ENCODE data around the gene PLOD1. TPM values are rescaled to one million over a fixed set of nuclear protein-coding genes. Genes with fewer than 3 reads are reported as not detected.
"Not testable (repeated sequence)": the region's sequence is repeated elsewhere in the genome, so short reads cannot be mapped to it uniquely, and the experiment has no call there.

PLOD1 gene
- polyA plus RNA-seq, 3 donors: 102 to 103 (median 102) TPM

DNA sequence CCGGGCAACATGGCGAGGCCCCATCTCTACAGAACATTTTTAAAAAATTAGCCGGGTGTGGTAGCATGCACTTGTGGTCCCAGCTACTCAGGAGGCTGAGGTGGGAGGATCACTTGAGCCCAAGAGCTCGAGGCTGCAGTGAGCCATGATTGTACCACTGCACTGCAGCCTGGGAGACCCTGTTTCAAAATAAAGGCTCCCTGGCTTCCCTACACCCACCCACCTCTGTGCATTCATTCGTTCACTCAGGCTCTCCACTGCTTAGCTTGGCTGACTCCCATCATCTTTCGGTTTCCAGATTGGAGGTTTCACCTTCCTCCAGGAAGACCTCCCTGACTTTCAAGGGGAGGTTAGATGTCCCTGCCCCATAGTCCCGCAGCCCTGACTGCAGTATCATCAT lies 22.5 kb upstream of the PLOD1 start:
- DNase-seq (ENCODE audit: low read depth in 3 of 3, low spot score in 2 of 3): no peak

DNA sequence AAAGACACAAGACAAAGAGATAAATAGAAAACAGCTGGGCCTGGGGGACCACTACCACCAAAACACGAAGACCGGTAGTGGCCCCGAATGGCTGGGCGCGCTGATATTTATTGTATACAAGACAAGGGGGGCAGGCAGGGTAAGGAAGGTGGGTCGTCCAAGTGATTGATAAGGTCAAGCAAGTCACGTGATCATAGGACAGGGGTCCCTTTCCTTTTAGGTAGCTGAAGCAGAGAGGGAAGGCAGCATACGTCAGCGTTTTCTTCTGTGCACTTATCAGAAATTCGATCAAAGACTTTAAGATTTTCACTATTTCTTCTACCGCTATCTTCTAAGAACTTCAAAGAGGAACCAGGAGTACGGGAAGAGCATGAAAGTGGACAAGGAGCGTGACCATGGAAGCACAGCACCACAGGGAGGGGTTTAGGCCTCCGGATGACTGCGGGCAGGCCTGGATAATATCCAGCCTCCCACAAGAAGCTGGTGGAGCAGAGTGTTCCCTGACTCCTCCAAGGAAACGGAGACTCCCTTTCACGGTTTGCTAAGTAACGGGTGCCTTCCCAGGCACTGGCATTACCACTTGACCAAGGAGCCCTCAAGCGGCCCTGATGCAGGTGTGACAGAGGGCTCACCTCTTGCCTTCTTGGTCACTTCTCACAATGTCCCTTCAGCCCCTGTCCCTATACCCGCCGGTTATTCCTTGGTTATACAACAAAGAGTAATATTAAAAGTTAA lies 21.9 kb upstream of the PLOD1 start:
- DNase-seq (ENCODE audit: low read depth in 3 of 3, low spot score in 2 of 3): not testable (repeated sequence)

DNA sequence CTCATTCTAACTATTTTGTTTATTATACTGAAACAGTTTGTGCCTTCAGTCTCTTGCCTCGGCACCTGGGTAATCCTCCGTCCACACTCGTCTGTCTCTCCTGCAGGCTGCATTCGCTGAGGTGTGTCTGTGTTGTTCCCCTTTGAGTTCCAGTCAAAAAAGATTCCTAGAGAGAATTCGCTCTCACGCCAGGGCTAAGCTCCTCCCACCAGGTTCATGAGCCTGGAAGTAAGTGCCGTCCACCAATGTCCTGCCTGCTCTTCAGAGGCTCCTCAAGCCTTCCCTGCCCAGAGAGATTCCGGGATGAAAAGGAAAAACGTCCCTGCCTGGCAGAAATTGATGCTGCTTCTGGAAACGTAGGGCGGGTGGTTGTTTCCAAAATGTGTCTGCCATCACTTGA lies 21.2 kb upstream of the PLOD1 start:
- no peak for DNase-seq (ENCODE audit: low read depth in 3 of 3, low spot score in 2 of 3)

DNA sequence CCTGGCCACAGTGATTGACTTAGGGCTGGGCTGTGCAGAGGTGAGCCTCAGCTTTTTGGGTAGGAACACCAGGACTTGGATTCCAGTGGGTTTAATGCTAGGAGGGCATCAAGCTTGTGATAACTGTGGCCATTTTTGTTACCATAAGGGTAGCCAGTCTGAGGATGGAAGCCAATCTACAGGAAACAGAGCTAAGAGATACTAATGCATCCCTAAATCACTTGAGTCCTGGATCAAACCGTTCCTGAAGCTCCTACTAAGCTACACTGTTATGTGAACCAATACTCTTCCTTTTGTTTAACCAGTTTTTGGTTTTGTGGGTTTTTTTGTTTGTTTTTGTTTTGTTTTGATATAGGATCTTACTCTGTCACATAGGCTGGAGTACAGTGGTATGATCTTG lies 20.5 kb upstream of the PLOD1 start:
- no peak for DNase-seq (ENCODE audit: low read depth in 3 of 3, low spot score in 2 of 3)

DNA sequence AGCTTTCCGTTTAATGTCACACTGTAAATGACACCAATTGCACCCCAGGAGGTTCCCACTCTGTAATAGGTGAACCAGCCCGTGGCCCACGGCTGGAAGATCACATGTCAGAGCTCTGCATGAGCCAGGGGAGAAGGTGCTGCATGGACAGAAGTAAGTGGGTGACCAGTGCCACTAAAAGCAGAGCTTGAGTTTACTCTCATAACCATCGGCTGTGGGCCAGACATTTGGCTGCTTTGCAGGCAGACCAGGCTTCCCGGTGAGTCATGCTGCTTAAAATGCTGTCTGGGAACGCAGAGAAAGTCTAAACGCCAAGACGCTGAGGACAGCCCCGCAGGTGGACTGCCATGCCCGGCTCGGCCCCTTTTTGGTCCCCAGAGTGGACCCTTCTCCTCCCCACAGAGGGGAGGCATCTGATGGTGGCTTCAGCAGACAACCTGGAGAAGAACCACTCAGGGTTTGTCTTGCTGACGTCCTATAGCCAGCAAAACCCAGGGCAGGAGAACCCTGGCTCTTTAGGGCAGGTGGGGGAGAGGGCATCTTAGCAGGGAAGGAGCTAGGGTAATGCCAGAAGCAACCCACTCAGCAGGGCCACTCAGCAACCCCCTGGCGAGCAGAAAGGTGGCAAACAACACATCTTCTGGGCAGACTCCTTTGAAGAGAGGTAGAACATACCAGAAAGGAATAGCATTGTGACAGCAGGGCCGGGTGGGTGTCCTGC lies 15.6 kb upstream of the PLOD1 start:
- DNase-seq (ENCODE audit: low read depth in 3 of 3, low spot score in 2 of 3): no peak

DNA sequence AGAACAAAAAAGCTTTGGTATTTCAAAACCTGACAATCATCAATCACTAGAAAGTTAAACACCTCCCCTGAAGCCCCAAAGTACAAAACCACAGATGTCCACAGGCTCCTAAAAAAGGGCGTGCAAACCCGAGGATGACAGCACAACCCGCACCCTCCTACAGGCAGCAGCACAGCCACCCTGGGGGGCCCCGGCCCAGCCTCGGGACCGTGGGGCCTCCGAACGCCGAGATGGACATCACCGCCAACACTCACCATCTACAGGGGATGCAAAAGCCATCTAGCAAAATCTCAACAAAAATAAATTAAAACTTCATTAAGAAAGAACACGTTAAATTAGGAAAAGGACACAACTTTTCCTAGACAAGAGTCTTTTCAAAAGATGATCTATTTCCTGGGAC lies 14.9 kb upstream of the PLOD1 start:
- no peak for DNase-seq (ENCODE audit: low read depth in 3 of 3, low spot score in 2 of 3)

DNA sequence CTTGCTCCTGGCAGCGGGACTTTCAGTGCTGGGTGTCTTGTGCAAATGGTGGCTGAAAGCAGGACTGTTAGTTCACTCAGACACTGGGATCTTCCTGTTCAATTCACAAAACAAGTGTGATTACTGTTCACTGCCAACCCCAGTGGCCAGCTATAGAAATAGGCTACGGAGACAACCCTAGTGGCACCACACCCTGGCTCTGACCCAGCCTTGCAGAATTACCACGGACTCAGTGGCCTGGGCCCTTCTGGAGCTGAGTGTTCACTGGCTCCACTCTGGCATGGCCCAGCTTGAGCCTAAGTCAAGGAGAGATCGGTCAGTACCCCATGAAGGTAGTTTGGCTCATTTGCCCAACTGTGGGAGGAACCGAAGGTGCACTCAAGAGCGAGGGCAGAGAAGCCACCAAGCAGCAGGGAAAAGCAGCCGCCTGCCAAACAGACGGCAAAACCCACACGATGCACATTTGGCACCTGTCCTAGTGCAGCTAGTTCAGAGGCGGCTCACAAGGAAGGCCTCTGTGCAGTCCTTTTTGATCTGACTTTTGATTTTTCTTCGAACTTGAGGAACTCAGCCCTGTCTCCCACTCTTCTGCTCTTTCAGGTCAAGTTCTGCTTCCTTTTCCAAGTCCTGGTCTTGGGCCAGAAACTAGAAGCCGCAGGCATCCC lies 14.1 kb upstream of the PLOD1 start:
- no peak for DNase-seq (ENCODE audit: low read depth in 3 of 3, low spot score in 2 of 3)

DNA sequence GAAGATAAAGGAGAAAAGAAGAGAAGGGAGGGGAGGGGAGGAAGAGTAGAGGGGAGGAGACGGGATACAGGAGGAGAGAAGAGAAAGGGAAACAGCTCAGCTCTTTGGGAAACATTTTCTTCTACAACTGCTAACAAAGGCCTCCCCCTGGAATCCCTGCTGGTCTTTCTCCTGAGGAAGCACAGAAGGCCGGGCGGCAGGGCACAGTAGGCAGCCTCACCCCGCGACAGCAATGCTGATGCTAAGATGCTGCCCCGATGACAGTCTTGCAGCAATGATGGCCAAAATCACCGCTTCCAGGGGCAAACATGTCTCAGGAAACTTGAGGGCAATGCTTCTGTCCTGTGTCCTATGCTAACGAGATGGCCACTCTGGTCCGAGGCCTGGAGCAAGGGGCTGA lies 13.5 kb upstream of the PLOD1 start:
- no peak for DNase-seq (ENCODE audit: low read depth in 3 of 3, low spot score in 2 of 3)

DNA sequence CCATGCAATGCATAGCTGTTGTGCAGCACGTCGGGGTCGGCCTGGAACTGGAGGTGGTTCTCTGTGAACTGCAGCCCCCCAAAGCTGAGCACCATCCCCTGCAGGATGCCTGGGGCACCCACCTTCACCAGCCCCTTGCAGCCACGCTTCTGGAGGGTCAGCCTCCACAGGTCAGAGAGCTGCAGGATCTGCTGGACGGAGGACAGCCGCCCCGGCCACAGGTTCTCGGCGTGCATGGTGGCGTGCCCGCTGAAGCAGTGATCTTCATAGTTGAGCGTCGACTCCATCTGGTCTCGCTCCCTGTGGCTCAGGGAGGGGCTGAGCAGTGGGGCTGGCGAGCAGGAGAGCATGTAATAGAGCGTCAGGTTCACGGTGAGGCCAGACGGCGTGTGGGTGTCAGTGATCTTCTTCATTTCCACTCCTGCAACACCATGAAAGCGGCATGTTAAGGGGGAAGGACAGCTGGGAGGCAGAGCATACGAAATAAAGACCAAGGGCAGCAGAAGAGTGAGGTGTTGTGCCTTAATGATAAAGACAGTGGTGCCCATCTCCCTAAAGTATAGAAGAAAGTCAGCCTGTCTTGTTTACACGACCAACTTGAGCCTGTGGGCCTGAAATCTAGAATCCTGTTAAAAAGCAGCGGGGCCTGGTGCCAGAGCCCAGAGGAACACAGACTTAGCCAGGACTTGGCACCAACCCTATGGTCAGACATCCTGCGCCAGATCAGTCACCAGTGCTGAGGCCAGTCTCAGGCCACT lies 11.3 kb upstream of the PLOD1 start:
- no peak for DNase-seq (ENCODE audit: low read depth in 3 of 3, low spot score in 2 of 3)

DNA sequence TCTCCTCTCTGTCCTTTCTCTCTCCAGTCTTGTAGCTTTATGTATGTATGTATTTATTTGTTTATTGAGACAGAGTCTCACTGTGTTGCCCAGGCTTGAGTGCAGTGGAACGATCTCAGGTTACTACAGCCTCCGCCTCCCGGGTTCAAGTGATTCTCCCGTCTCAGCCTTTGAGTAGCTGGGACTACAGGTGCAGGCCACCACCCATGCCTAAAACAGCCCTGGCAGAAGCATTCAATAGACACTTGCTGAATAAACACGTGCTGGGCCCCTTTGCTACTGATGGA lies 10.7 kb upstream of the PLOD1 start:
- DNase-seq (ENCODE audit: low read depth in 3 of 3, low spot score in 2 of 3): no peak

DNA sequence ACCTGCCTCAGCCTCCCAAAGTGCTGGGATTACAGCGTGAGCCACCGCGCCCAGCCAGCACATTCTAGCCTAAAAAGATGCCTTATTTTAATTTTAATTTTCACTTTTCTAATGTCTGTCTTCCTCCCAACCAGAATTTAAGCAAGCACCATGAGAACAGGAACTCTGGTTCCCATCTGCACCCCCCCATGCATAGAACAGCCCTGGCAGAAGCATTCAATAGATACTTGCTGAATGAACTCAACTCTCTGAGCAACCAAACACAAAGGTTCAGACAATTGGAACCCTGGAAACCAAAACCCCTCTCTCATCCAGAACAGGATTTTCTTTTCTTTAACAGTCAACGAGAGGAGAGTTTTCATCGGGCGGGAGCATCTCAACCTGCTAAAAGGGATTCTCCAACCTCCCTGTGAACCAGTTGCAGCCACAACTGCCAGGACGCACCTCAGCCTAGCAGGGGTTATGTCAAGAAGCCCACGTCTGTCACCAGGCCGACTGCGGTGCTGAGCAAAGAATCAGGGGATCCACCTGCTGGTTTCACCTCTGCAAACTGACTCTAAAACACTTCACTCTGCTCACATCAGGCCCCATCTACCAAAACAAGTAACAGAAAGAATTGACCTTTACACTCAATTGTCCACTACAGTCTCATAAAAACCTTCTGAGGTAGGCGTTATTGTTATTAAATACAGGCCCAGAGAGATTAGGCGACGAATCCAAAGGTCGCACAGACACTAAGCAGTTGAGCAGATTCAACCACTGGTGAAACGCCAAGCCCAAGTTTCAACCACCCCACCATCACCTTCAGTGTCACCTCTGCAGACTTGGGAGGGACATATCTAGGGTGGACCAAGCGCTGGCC lies 10.0 kb upstream of the PLOD1 start:
- no peak for DNase-seq (ENCODE audit: low read depth in 3 of 3, low spot score in 2 of 3)

DNA sequence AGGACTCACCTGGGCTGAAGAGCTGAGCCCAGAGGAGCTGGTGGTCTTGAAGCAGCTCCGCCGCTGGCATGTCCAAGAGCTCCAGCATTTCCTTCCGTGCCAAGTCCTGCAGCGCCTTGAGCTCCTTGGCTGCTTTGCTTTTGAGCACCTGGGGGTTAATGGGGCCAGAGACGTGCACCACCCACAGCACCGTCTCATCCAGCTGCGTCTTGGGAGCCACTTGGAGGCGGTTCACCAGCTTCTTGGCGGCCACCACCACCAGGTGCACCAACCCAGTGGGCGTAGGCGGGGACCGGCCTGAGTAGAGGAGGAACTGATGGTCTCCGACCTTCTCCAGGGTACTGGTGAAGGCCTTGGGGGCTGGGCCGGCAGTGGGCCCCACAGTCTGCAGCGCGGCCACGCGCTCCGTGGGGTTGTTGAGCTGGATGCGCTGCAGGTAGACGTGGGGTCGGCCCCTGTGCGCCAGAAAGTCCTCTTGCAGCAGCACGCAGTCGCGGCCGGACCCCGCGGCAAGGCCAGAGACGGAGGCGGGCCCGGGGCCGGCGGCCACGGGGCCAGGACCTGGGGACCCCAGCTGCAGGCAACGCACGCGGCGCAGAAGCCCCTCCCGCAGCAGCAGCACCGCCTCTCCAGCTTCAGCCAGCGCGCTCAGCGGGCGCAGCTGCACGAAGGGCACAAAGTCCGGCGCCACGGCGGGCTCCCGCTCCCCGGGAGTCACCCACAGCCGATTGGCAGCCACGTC lies 9.2 kb upstream of the PLOD1 start:
- not testable (repeated sequence) for DNase-seq (ENCODE audit: low read depth in 3 of 3, low spot score in 2 of 3)

DNA sequence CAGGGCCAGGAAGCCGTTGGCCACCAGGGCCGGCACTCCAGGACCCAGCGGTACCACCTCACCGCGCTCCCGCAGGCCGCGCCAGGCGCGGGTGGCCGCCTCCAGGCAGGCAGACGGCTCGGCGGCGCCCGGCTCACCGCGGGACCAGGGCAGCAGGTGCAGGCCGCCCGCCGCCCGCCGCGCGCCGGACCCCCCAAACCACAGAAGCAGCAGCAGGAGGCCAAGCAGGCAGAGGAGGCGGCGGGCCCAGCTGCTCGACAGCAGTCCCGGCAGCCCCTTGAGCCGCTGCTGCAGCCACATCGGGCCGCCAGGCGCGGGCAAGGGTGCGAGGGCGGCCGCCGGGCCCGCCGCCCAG lies 8.6 kb upstream of the PLOD1 start:
- DNase-seq (ENCODE audit: low read depth in 3 of 3, low spot score in 2 of 3): no peak

DNA sequence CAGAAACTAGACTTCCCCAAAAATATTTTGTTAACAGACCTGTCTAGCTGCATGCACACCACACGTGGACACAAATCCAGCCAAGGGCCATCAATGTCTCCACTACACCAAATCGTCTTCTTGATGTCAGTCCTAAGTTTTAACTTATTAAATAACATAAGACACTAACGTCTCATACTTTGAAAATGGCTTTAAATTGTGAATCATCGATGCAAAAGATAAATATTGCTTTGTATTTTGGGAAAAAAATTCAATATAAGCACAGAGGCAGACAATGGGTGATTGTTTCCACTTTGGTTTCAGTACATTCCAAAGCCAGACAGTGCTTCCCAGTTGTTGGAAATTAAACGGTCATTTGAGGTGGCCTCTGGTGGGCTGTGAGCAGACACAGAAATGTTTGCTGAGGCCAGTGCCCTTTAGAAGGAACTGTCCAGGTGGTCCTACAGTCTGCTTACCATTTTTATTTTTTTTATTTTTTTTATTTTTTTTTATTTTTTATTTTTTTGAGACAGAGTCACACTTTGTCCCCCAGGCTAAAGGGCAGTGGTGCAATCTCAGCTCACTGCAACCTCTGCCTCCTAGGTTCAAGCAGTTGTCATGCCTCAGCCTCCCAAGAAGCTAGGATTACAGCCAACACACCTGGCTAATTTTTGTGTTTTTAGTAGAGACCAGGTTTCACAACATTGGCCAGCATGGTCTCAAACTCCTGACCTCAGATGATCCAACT lies 6.5 kb upstream of the PLOD1 start:
- no peak for DNase-seq (ENCODE audit: low read depth in 3 of 3, low spot score in 2 of 3)

DNA sequence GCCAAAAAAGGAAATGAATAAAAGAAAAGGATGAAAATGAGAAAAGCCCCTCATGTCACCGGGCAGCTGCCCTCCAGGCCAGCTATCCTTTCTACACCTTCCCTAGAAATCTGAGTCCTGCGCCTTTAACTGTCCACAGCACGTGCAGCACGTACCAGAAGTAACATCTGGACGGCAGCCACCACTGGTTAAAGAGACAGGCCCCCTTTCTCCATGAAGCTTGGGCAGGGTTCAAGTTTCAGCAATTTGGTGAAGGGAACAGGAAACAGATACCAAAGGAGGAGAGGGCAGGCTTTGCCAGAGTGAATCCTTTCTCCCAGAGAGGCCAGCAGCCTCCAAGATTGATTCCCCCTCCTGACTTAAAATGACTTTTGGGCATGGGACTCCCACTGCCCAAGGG lies 4.7 kb upstream of the PLOD1 start:
- DNase-seq (ENCODE audit: low read depth in 3 of 3, low spot score in 2 of 3): peak in 1 of 3 donors; percentile 38

DNA sequence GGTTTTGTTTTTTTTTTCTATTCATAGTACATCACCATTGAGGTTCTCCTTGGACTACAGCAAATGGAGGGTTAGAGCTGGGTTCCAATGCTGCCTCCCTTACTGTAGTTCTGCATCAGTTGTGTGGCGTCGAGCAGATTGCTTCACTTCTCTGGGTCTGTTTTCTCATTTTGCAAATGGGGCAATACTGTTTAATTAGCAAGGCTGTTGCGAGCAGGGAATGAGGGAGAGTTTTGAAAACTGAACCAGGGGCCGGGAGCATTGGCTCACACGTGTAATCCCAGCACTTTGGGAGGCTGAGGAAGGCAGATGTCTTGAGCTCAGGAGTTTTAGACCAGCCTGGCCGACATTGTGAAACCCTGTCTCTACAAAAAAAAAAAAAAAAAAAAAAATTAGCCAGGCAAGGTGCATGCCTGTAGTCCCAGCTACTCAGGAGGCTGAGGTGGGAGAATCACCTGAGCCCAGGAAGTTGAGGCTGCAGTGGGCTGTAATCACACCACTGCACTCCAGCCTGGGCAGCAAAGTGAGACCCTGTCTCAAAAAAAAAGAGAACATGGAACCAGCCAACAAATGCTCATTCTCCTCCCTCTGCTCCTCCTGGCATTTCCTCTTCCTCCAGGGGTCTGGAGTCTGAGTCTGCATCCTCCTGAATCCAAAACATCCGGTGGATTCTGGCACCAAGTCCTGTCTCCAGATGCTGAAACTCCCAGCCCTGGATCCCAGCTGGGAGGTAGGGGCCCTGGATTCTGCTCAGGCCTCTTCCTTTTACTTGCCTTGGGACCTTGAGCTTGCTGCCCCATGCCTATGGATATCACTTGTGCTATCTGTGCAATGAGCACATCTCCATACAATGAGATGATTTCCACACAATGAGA lies 3.7 kb upstream of the PLOD1 start:
- no peak for DNase-seq (ENCODE audit: low read depth in 3 of 3, low spot score in 2 of 3)

DNA sequence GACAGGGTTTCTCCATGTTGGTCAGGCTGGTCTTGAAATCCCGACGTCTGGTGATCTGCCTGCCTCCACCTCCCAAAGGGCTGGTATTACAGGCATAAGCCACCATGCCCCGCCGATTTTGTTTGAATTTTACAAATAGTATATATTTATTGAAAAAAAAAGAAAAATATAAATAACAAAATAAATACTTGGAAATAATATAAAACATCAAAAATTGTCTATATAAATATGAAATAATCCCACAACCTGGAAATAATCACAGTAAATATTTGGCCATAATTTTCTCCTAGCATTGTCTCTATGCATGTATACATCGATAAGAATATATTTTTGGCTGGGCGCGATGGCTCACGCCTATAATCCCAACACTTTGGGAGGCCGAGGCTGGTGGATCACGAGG lies 2.7 kb upstream of the PLOD1 start:
- DNase-seq (ENCODE audit: low read depth in 3 of 3, low spot score in 2 of 3): no peak

DNA sequence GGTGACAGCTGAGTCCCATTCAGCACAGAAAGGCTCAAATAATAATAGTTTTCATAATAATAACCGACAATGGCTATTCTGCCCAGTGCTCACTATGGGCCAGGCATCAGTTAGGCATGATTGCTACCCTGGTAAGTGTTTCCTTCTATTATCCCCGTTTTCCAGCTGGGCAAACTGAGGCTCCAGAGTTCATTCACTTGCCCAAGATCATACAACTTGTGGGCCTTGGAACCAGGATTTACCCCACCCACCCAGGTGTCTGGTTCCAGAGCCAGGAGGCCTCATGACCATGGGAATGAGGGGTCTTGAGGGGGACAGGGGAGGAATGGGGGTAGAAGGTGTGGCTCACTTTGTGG lies 518 bp downstream of the PLOD1 start:
- no peak for DNase-seq (ENCODE audit: low read depth in 3 of 3, low spot score in 2 of 3)

Data from right renal cortex interstitium (tissue), 3 donors.